DND-41 (cell line): ENCODE data around the gene BTG3.

Source experiments
- ATAC-seq: fragments of 200-7000 bp; cut with Tn5 transposase; 3 replicates; pipeline ENCODE4 v1.9.1; 2021; ENCODE audit warnings: low read depth; ENCODE audit not compliant: insufficient read depth
- DNase-seq: peaks from one replicate; pipeline ENCODE4 v3.0.0-alpha.2; 2020
- H2AFZ ChIP-seq: 2 replicates; pipeline ENCODE4 v1.6.0; 2012; ENCODE audit warnings: low read depth, low read length
- H3K27ac ChIP-seq: 2 replicates; pipeline ENCODE4 v1.5.1; 2012; ENCODE audit warnings: low read length, inconsistent platforms
- H3K27me3 ChIP-seq: fragments of 200-600 bp; sonication (generic); 2 replicates; pipeline ENCODE4 v1.6.0; 2012; ENCODE audit warnings: low read length, mild to moderate bottlenecking, inconsistent platforms; ENCODE audit not compliant: insufficient read depth, poor library complexity
- H3K36me3 ChIP-seq: 2 replicates; pipeline ENCODE4 v1.5.1; 2012; ENCODE audit warnings: low read length, inconsistent platforms; ENCODE audit not compliant: insufficient read depth
- H3K4me1 ChIP-seq: 2 replicates; pipeline ENCODE4 v1.5.1; 2012; ENCODE audit warnings: mild to moderate bottlenecking, low read length; ENCODE audit not compliant: insufficient read depth
- H3K4me2 ChIP-seq: 2 replicates; pipeline ENCODE4 v1.6.0; 2012; ENCODE audit warnings: mild to moderate bottlenecking, moderate library complexity, low read length, inconsistent platforms; ENCODE audit not compliant: insufficient read depth
- H3K4me3 ChIP-seq, 2 experiments: fragments of 200-600 bp in 1 of 2; shearing (Covaris generic) in 1 of 2; 2 replicates each; pipeline ENCODE4 v1.5.1; 2012 to 2016; ENCODE audit warnings: inconsistent platforms in 2 of 2, low read length in 2 of 2, mild to moderate bottlenecking in 2 of 2, low read depth in 1 of 2, moderate library complexity in 1 of 2
- H3K79me2 ChIP-seq: 2 replicates; pipeline ENCODE4 v1.6.0; 2012; ENCODE audit warnings: low read length, inconsistent platforms; ENCODE audit not compliant: insufficient read depth
- H3K9ac ChIP-seq: 2 replicates; pipeline ENCODE4 v1.6.0; 2012; ENCODE audit warnings: low read depth, mild to moderate bottlenecking, inconsistent platforms, low read length, moderate library complexity
- H3K9me3 ChIP-seq: 2 replicates; pipeline ENCODE4 v1.5.1; 2012; ENCODE audit warnings: low read length, moderate library complexity, mild to moderate bottlenecking, inconsistent platforms; ENCODE audit not compliant: insufficient read depth, severe bottlenecking
- H4K20me1 ChIP-seq: 2 replicates; pipeline ENCODE4 v1.6.0; 2012; ENCODE audit warnings: low read length; ENCODE audit not compliant: insufficient read depth
- CTCF ChIP-seq: IDR thresholded peaks from 2 replicates; pipeline ENCODE4 v1.5.1; 2012; ENCODE audit warnings: borderline replicate concordance, low read length, moderate library complexity, mild to moderate bottlenecking; ENCODE audit not compliant: poor library complexity, severe bottlenecking; ENCODE audit errors: extremely low read depth
- EZH2 ChIP-seq: IDR thresholded peaks from 3 replicates; pipeline ENCODE4 v1.6.1; 2012; ENCODE audit warnings: borderline replicate concordance, low read depth, mild to moderate bottlenecking, moderate library complexity, low read length, inconsistent platforms; ENCODE audit not compliant: severe bottlenecking

The BTG3 gene

GRCh38 chr21:17612023-17612564, 607 bp downstream of the BTG3 start:
- H3K79me2 ChIP-seq: peaks cover 58% of the 10 kb centered on the region
- ATAC-seq (peak; percentile 47), DNase-seq (no peak)
- H3K9me3 ChIP-seq: no peaks in the 10 kb centered on the region
- H3K27me3 ChIP-seq: no peaks in the 10 kb centered on the region
- H3K4me3 ChIP-seq: peak overlapping the region; percentile 65 to 69
- peak overlapping the region; percentile 72 for H3K4me2 ChIP-seq
- H3K9ac ChIP-seq: peak overlapping the region; percentile 82
- H3K4me1 ChIP-seq: peaks cover 46% of the 10 kb centered on the region
- H2AFZ ChIP-seq: peak overlapping the region; percentile 96
- H4K20me1 ChIP-seq: peaks cover 41% of the 10 kb centered on the region
- H3K36me3 ChIP-seq: peaks cover 44% of the 10 kb centered on the region
- TF ChIP-seq CTCF (no peak), EZH2 (no peak)
- peak overlapping the region; percentile 86 for H3K27ac ChIP-seq

- peak overlapping the region; percentile 65 to 69 for H3K4me3 ChIP-seq
- H3K4me1 ChIP-seq: peaks cover 46% of the 10 kb centered on the region
- TF ChIP-seq EZH2 (no peak), CTCF (no peak)
- ATAC-seq: peak; percentile 73
- peak overlapping the region; percentile 86 for H3K27ac ChIP-seq
- no peaks in the 10 kb centered on the region for H3K9me3 ChIP-seq
- H3K27me3 ChIP-seq: no peaks in the 10 kb centered on the region
- H3K79me2 ChIP-seq: peaks cover 64% of the 10 kb centered on the region
- peak; percentile 81 for DNase-seq
- peaks cover 46% of the 10 kb centered on the region for H3K36me3 ChIP-seq
- H2AFZ ChIP-seq: peak overlapping the region; percentile 96
- H3K9ac ChIP-seq: peak overlapping the region; percentile 82
- H4K20me1 ChIP-seq: peaks cover 41% of the 10 kb centered on the region
- H3K4me2 ChIP-seq: peak overlapping the region; percentile 72
Measured at GRCh38 chr21:17611414-17612022, 1.2 kb downstream of the BTG3 start.

GRCh38 chr21:17610911-17611310, 1.8 kb downstream of the BTG3 start:
- H3K4me2 ChIP-seq: peak overlapping the region; percentile 72
- H3K9me3 ChIP-seq: no peaks in the 10 kb centered on the region
- peak overlapping the region; percentile 86 for H3K27ac ChIP-seq
- H2AFZ ChIP-seq: 0 out of 2 replicates have a peak overlapping the region, but pooled peaks have one; percentile 13
- peaks cover 70% of the 10 kb centered on the region for H3K79me2 ChIP-seq
- peaks cover 53% of the 10 kb centered on the region for H3K36me3 ChIP-seq
- DNase-seq (no peak), ATAC-seq (no peak)
- H3K4me3 ChIP-seq: peak overlapping the region; percentile 65 to 69
- TF ChIP-seq CTCF (no peak), EZH2 (no peak)
- H3K4me1 ChIP-seq: peaks cover 46% of the 10 kb centered on the region
- H3K27me3 ChIP-seq: no peaks in the 10 kb centered on the region
- peak overlapping the region; percentile 82 for H3K9ac ChIP-seq
- H4K20me1 ChIP-seq: peaks cover 41% of the 10 kb centered on the region
